Measurements from ENCODE around the gene TEDC2.
A peak's percentile ranks its signal among the peaks of the same experiment; 100 is the strongest.

TEDC2 gene

DNA sequence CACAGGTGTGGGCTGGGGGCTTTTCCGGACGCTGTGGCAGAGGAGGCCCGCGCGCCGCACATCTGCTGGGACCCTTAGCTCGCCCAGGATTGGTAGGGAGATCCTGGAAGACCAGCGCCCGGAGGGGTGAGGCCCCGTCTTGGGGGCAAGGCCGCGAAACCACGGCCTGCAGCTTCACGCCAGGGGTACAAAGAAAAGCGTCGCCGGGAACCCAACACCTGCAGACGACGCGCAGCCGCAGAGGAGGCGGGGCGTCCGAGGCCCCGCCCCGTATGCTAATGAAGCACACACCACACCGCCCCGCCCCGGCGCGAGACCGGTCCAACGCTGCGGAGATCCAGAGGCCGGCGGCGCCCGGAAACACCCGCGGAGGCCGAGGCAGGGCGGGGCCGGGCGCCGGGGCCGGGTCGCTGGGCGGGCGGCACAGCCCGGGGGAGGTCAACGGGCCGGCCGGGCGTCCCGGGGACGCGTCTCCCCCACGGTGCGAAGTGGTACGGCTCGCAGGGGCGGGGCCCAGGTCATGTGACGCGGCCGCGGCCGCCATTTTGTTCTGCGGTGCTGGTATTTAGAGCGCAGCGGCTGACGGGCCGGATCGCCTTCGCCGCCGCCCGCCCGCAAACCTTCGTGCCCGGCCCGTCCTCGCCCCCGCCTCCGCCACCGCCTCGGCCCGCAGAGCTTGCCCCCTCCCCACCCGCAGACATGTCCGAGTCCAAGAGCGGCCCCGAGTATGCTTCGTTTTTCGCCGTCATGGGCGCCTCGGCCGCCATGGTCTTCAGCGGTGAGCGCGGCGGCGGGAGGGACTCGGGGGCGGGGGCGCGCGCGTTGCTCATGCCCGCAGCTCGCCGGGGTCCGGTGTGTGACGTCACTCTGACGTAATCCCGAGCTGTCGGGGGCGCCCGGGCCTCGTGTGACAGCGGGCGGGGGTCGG, 53.8 kb downstream of the TEDC2 start, which contains the start of gene ATP6V0C:
Gene ATP6V0C, plus strand, starts transcription at position 548 of the 928 bp plus-strand sequence. Its CDS starts 152 bp downstream, at position 700.
- DNase-seq: peak; percentile 85

All from right kidney (tissue), 1 donor.